Heart left ventricle (tissue), 13 donors: ENCODE data around the gene TNIP1.

Experiments used
- CTCF ChIP-seq, 12 donors: fragments of 200-600 bp; sonication (generic) in 4 of 12; IDR thresholded peaks; one replicate each; pipeline versions ENCODE4 v1.5.0 to v1.8.0; 2018 to 2022; ENCODE audit warnings: antibody characterized with exemption in 12 of 12, mild to moderate bottlenecking in 5 of 12
- POLR2A ChIP-seq, 2 donors: fragments of 450-650 bp; IDR thresholded peaks; one replicate each; pipeline ENCODE4 v1.6.1; 2017; ENCODE audit warnings: antibody characterized with exemption in 2 of 2, mild to moderate bottlenecking in 2 of 2, moderate library complexity in 2 of 2
- donor health status: ischemic (EF 13 %, LVEDD 7.1; RV severe dilation, severe dysfunction).
- donor health status: DM: no; HTN: yes; CAD: no.
- donor health status: DM: no; HTN: no; CAD: no.
- donor health status: ischemic (EF 25% LVEDD 6.9; RV normal size, moderate dysfunction).
- donor health status: ischemic (EF 25% LVEDD 5.7; RV mildly dilated, moderate dysfunction).
- donor health status: ischemic (EF 35%, LVEDD 5.7; RV mildly dilated, moderate dysfunction).
- donor health status: nonischemic (EF 11% LVEDD 7.7; RV severe dilation, severe dysfunction).
- donor health status: DM: yes; HTN: yes; CAD: no.
- donor health status: PGD.
- donor health status: ischemic (EF 29% LVEDD 5.4; RV normal size, mild dysfunction).
- donor health status: nonischemic (EF 23%, LVEDD 6.1; RV moderate dilation, normal function).

DNA sequence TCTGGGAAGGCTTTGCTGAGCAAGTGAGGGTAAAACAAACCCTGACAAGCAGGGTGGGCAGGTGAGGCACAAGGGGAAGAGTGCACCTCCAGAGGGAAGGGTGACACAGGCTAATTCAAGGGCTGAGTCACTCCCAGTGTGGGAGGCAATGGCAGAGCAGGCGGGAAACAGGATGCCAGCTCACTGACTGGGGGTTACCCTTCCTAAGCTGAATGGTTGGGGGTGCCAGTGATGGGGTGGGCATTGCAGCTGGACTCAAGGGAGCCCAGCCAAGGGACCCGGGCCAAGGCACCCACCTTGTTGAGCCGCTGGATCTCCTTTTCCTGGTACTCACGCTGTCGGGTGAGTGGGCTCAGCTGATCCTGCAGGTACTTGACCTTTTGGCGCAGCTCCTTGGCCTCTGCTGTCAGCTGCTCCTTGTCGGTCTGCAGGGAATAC lies 42.0 kb downstream of the TNIP1 start:
- no peak for TF ChIP-seq POLR2A (IDR thresholded peaks at IDR 0.05)
- no peak for TF ChIP-seq CTCF (IDR thresholded peaks at IDR 0.05)
